ENCODE results near the gene PAM16. TPM values are rescaled to one million over a fixed set of nuclear protein-coding genes. Genes with fewer than 3 reads are reported as not detected.
"Not testable (repeated sequence)": the region's sequence is repeated elsewhere in the genome, so short reads cannot be mapped to it uniquely, and the experiment has no call there.

PAM16 gene
- 49.8 and 57.1 TPM in 2 replicates for total RNA-seq (2014; rRNA removed; shearing (Covaris generic))
- polyA plus RNA-seq (2015; cell fraction: cytosol; rRNA removed) = 72.0 and 86.5 TPM in 2 replicates
- polyA plus RNA-seq (2015; cell fraction: nucleus; rRNA removed) = 15.1 and 26.4 TPM in 2 replicates

GRCh38 chr16:4350787-4351659 lies at the start of gene PAM16:
Gene PAM16, minus strand, starts transcription at chr16:4351321. Its CDS starts 87 bp downstream, at chr16:4351234.
- DNase-seq (ENCODE audit: low read depth, low spot score) = peak; percentile 93
- in situ Hi-C loops (cut with HindIII; ENCODE audit: low pct_unique_long_range_greater_than_20kb, low sequenced_read_pairs) = no loop called here

- in situ Hi-C loops (cut with HindIII; ENCODE audit: low pct_unique_long_range_greater_than_20kb, low sequenced_read_pairs) = no loop called here
- no peak for DNase-seq (ENCODE audit: low read depth, low spot score)
These were observed 48.0 kb upstream of the PAM16 start for GRCh38 chr16:4399001-4399730.

- no peak for DNase-seq (ENCODE audit: low read depth, low spot score)
- in situ Hi-C loops (cut with HindIII; ENCODE audit: low pct_unique_long_range_greater_than_20kb, low sequenced_read_pairs) = no loop called here
These were observed 44.1 kb upstream of the PAM16 start for GRCh38 chr16:4395055-4395726.

GRCh38 chr16:4393850-4394249 lies 42.7 kb upstream of the PAM16 start:
- DNase-seq (ENCODE audit: low read depth, low spot score); in situ Hi-C loops (cut with HindIII; ENCODE audit: low pct_unique_long_range_greater_than_20kb, low sequenced_read_pairs): not testable (repeated sequence)

GRCh38 chr16:4393240-4393600 lies 42.1 kb upstream of the PAM16 start:
- no peak for DNase-seq (ENCODE audit: low read depth, low spot score)
- in situ Hi-C loops (cut with HindIII; ENCODE audit: low pct_unique_long_range_greater_than_20kb, low sequenced_read_pairs) = no loop called here

GRCh38 chr16:4392382-4393239 lies 41.5 kb upstream of the PAM16 start:
- in situ Hi-C loops (cut with HindIII; ENCODE audit: low pct_unique_long_range_greater_than_20kb, low sequenced_read_pairs) = no loop called here
- DNase-seq (ENCODE audit: low read depth, low spot score) = no peak

- in situ Hi-C loops (cut with HindIII; ENCODE audit: low pct_unique_long_range_greater_than_20kb, low sequenced_read_pairs) = no loop called here
- DNase-seq (ENCODE audit: low read depth, low spot score) = no peak
These were observed 40.7 kb upstream of the PAM16 start for GRCh38 chr16:4391631-4392381.

GRCh38 chr16:4390266-4391260 lies 39.4 kb upstream of the PAM16 start:
- DNase-seq (ENCODE audit: low read depth, low spot score) = no peak
- in situ Hi-C loops (cut with HindIII; ENCODE audit: low pct_unique_long_range_greater_than_20kb, low sequenced_read_pairs) = no loop called here

GRCh38 chr16:4389051-4389955 lies 38.2 kb upstream of the PAM16 start:
- DNase-seq (ENCODE audit: low read depth, low spot score) = no peak
- in situ Hi-C loops (cut with HindIII; ENCODE audit: low pct_unique_long_range_greater_than_20kb, low sequenced_read_pairs) = no loop called here

- no peak for DNase-seq (ENCODE audit: low read depth, low spot score)
- in situ Hi-C loops (cut with HindIII; ENCODE audit: low pct_unique_long_range_greater_than_20kb, low sequenced_read_pairs) = no loop called here
These were observed 37.3 kb upstream of the PAM16 start for GRCh38 chr16:4388271-4389021.

GRCh38 chr16:4387781-4388180 lies 36.7 kb upstream of the PAM16 start:
- in situ Hi-C loops (cut with HindIII; ENCODE audit: low pct_unique_long_range_greater_than_20kb, low sequenced_read_pairs) = no loop called here
- DNase-seq (ENCODE audit: low read depth, low spot score) = no peak

- in situ Hi-C loops (cut with HindIII; ENCODE audit: low pct_unique_long_range_greater_than_20kb, low sequenced_read_pairs) = no loop called here
- DNase-seq (ENCODE audit: low read depth, low spot score) = no peak
These were observed 35.9 kb upstream of the PAM16 start for GRCh38 chr16:4386951-4387565.

- no peak for DNase-seq (ENCODE audit: low read depth, low spot score)
- in situ Hi-C loops (cut with HindIII; ENCODE audit: low pct_unique_long_range_greater_than_20kb, low sequenced_read_pairs) = no loop called here
These were observed 35.3 kb upstream of the PAM16 start for GRCh38 chr16:4386451-4386805.
